Measurements from ENCODE around the gene STARD3NL. TPM values are rescaled to one million over a fixed set of nuclear protein-coding genes. Genes with fewer than 3 reads are reported as not detected.

The STARD3NL gene
- total and polyA plus RNA-seq, 10 of the 15 experiments (the other 5 are each of a cell fraction or from before 2014, with no cell fraction given): 66.1 to 133 (median 85.7) TPM

DNA sequence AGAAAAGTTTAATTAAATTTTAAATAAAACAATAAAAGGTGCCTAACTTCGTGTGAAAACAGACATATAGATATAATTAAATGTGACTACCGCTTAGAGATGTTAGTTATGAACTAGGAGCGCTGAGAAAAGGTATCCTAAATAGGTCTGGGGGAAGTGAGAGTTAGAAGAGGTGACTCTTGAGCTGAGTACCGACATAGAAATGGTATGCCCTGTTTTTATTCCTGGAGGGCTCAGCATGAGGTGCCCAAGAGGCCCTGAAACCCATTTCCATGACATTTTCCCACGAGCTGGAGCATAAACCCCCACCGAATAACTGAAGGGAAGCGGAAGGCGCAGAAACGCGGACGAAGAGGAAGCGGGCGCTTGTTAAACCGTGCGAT is 433 bp upstream of the STARD3NL start (continued):
- TF ChIP-seq, protein P1, sequence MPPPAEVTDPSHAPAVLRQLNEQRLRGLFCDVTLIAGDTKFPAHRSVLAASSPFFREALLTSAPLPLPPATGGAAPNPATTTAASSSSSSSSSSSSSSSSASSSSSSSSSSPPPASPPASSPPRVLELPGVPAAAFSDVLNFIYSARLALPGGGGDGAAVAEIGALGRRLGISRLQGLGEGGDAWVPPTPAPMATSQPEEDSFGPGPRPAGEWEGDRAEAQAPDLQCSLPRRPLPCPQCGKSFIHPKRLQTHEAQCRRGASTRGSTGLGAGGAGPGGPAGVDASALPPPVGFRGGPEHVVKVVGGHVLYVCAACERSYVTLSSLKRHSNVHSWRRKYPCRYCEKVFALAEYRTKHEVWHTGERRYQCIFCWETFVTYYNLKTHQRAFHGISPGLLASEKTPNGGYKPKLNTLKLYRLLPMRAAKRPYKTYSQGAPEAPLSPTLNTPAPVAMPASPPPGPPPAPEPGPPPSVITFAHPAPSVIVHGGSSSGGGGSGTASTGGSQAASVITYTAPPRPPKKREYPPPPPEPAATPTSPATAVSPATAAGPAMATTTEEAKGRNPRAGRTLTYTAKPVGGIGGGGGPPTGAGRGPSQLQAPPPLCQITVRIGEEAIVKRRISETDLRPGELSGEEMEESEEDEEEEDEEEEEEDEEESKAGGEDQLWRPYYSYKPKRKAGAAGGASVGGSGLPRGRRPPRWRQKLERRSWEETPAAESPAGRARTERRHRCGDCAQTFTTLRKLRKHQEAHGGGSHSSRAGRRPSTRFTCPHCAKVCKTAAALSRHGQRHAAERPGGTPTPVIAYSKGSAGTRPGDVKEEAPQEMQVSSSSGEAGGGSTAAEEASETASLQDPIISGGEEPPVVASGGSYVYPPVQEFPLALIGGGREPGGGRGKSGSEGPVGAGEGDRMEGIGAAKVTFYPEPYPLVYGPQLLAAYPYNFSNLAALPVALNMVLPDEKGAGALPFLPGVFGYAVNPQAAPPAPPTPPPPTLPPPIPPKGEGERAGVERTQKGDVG (CRISPR knock-in tag; IDR thresholded peaks at IDR 0.05): no peak
- TF ChIP-seq RAD51 (IDR thresholded peaks at IDR 0.05) (no peak), ZNF207 (IDR thresholded peaks at IDR 0.05; ENCODE audit: borderline replicate concordance) (no peak), PAX5 (IDR thresholded peaks at IDR 0.05; ENCODE audit: borderline replicate concordance, low read depth, low read length) (no peak), MTA2 (IDR thresholded peaks at IDR 0.05; ENCODE audit: low read depth) (peak; percentile 37; the same call in 1 of the 2 replicates), SMARCA5 (IDR thresholded peaks at IDR 0.05) (no peak), RFX5 (IDR thresholded peaks at IDR 0.05; ENCODE audit: low read depth, low read length) (no peak)

DNA sequence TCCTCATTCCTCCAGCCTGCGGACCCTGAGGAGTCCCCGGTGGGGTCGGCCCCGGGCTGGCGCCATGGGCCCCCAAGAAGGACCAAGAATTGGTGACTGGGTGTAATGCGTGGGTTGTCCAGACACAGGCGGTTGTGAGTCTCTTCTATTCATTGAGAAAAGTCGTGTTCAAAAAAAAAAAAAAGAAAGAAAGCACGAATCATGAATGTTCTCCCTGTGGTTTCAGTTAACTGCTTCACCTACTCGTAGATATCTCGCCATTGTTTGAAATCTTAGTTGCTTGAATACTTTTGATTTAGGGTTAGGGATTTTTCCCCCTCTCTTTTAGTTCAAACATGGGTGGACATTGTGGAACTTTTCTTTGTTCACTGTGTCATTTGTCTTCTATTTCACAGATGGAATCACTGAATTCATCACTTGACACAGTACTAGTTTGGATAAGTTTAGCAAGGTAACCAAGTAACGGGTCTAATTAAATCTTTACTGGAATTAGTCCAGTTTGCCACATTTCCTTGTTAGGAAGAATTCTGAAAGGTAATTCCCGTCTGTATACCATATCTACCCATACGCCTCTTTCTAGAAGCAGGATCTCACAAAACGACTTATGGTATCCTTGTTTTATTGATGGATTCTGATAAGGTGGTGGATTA is 775 bp downstream of the STARD3NL start:
- Histone ChIP-seq H2AFZ (ENCODE audit: control insufficient read depth, low read depth, low read length) (peak overlapping the region; percentile 68), H3K79me2 (ENCODE audit: control insufficient read depth, insufficient read depth, low read length) (peaks cover 60% of the 10 kb centered on the region), H3K4me1 (ENCODE audit: control insufficient read depth, insufficient read depth, low read length) (no peaks in the 10 kb centered on the region), H3K36me3 (ENCODE audit: control insufficient read depth in 2 of 2, insufficient read depth in 2 of 2, low read length in 1 of 2) (no peaks in the 10 kb centered on the region), H3K9ac (ENCODE audit: control insufficient read depth, insufficient read depth, low read length) (peak overlapping the region; percentile 58), H3K27ac (ENCODE audit: control insufficient read depth, insufficient read depth) (peak overlapping the region; percentile 90), H3K4me3 (peak overlapping the region; percentile 91), H3K27me3 (replicated peaks in 1 of 2; ENCODE audit: control insufficient read depth in 2 of 2, insufficient read depth in 2 of 2, low read length in 1 of 2) (no peaks in the 10 kb centered on the region), H4K20me1 (ENCODE audit: control insufficient read depth, insufficient read depth) (no peaks in the 10 kb centered on the region), H3K9me3 (replicated peaks; ENCODE audit: control insufficient read depth, insufficient read depth, low read length) (no peaks in the 10 kb centered on the region; the same call in none of the 3 replicates), H3K4me2 (ENCODE audit: control insufficient read depth, insufficient read depth) (peak overlapping the region; percentile 87)
- intact Hi-C loops (cut with micrococcal nuclease; ENCODE audit: unreplicated experiment): loop anchor here (2.0 to 5.0 kb wide), 3 partner anchors 38 to 118 kb away; no protein-coding TSS in a partner anchor
- FAIRE-seq: no peak
- ChIA-PET RAD21 (ENCODE audit: unreplicated experiment) (interaction anchor here (0.8 to 3.8 kb wide), 6 partner anchors 9 to 38 kb away, joined by 3 to 38 read pairs (median 4); no protein-coding TSS in a partner anchor), POLR2A (interaction anchor here (0.8 to 1.6 kb wide), 5 partner anchors 8 to 357 kb away, joined by 3 to 5 read pairs (median 3); no protein-coding TSS in a partner anchor), CTCF (interaction anchor here (0.7 to 5.7 kb wide), 8 partner anchors 8 to 189 kb away, joined by 3 to 54 read pairs (median 5); no protein-coding TSS in a partner anchor), SMC1A (ENCODE audit: uncharacterized antibody, unreplicated experiment) (interaction anchor here (1.1 to 5.4 kb wide), 9 partner anchors 8 to 157 kb away, joined by 4 to 42 read pairs (median 7); no protein-coding TSS in a partner anchor)
- DNase-seq (ENCODE audit: low read depth, low spot score): no peak
- in situ Hi-C loops (cut with MboI): no loop called here
- ATAC-seq: peak; percentile 64
- 16% methylated on average over 14 of the region's 15 CpGs for WGBS (ENCODE audit: insufficient coverage, insufficient replicate concordance, low lambda C conversion rate, missing lambda C conversion rate)
- TSS peak; percentile 55 for BruUV-seq (replicated peaks)
- TF ChIP-seq, protein P2, sequence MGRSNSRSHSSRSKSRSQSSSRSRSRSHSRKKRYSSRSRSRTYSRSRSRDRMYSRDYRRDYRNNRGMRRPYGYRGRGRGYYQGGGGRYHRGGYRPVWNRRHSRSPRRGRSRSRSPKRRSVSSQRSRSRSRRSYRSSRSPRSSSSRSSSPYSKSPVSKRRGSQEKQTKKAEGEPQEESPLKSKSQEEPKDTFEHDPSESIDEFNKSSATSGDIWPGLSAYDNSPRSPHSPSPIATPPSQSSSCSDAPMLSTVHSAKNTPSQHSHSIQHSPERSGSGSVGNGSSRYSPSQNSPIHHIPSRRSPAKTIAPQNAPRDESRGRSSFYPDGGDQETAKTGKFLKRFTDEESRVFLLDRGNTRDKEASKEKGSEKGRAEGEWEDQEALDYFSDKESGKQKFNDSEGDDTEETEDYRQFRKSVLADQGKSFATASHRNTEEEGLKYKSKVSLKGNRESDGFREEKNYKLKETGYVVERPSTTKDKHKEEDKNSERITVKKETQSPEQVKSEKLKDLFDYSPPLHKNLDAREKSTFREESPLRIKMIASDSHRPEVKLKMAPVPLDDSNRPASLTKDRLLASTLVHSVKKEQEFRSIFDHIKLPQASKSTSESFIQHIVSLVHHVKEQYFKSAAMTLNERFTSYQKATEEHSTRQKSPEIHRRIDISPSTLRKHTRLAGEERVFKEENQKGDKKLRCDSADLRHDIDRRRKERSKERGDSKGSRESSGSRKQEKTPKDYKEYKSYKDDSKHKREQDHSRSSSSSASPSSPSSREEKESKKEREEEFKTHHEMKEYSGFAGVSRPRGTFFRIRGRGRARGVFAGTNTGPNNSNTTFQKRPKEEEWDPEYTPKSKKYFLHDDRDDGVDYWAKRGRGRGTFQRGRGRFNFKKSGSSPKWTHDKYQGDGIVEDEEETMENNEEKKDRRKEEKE (IDR thresholded peaks at IDR 0.05): no peak
- TF ChIP-seq, protein P3, sequence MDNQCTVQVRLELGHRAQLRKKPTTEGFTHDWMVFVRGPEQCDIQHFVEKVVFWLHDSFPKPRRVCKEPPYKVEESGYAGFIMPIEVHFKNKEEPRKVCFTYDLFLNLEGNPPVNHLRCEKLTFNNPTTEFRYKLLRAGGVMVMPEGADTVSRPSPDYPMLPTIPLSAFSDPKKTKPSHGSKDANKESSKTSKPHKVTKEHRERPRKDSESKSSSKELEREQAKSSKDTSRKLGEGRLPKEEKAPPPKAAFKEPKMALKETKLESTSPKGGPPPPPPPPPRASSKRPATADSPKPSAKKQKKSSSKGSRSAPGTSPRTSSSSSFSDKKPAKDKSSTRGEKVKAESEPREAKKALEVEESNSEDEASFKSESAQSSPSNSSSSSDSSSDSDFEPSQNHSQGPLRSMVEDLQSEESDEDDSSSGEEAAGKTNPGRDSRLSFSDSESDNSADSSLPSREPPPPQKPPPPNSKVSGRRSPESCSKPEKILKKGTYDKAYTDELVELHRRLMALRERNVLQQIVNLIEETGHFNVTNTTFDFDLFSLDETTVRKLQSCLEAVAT (IDR thresholded peaks at IDR 0.05): peak; percentile 70; the same call in 1 of the 2 replicates
- TF ChIP-seq RUNX3 (IDR thresholded peaks at IDR 0.05; ENCODE audit: low read length) (peak; percentile 63), CHD1 (IDR thresholded peaks at IDR 0.05; ENCODE audit: low read depth, low read length) (peak; percentile 13; the same call in 1 of the 2 replicates), YY1 (IDR thresholded peaks at IDR 0.05; ENCODE audit: low read depth, low read length) (0 out of 2 replicates have a peak, but pooled peaks have one; percentile 50), HDGF (IDR thresholded peaks at IDR 0.05) (0 out of 2 replicates have a peak, but pooled peaks have one; percentile 29)
